Activated CD8-positive, alpha-beta T cell treated with anti-CD3 and anti-CD28 coated beads for 36 hours (primary cell): Measurements from ENCODE around the gene DGKE. TPM values are rescaled to one million over a fixed set of nuclear protein-coding genes. Genes with fewer than 3 reads are reported as not detected.

Source experiments
- ATAC-seq: fragments of 200-7000 bp; cut with Tn5 transposase; one replicate; pipeline ENCODE4 v1.10.0; 2021; ENCODE audit warnings: mild to moderate bottlenecking, moderate library complexity
- CTCF ChIA-PET: fragments of 350-600 bp; sonication (Branson Sonifier 250); formaldehyde crosslinking; loops from one replicate; lab custom pipeline; 2021; ENCODE audit warnings: antibody characterized with exemption; lab: Charles Lee
- POLR2A ChIA-PET: fragments of 350-600 bp; sonication (Branson Sonifier 250); formaldehyde crosslinking; loops from one replicate; lab custom pipeline; 2021; ENCODE audit warnings: antibody characterized with exemption; lab: Charles Lee
- DNase-seq: peaks from one replicate; pipeline ENCODE4 v3.0.0-alpha.2; 2020
- H3K27ac Mint-ChIP-seq: one replicate; pipeline ENCODE4 v1.8.0; 2021; ENCODE audit warnings: mild to moderate bottlenecking, mixed read lengths
- H3K27me3 Mint-ChIP-seq: one replicate; pipeline ENCODE4 v1.8.0; 2021; ENCODE audit warnings: mixed read lengths
- H3K36me3 Mint-ChIP-seq: one replicate; pipeline ENCODE4 v1.8.0; 2021; ENCODE audit warnings: low read depth, mixed read lengths
- H3K4me1 Mint-ChIP-seq: one replicate; pipeline ENCODE4 v1.8.0; 2021; ENCODE audit warnings: low read depth, mixed read lengths
- H3K4me3 Mint-ChIP-seq: one replicate; pipeline ENCODE4 v1.8.0; 2021; ENCODE audit warnings: mild to moderate bottlenecking, moderate library complexity, mixed read lengths
- H3K9me3 Mint-ChIP-seq: one replicate; pipeline ENCODE4 v1.8.0; 2021; ENCODE audit warnings: mixed read lengths
- CTCF ChIP-seq: fragments of 200-600 bp; IDR thresholded peaks from one replicate; pipeline ENCODE4 v1.8.0; 2022; ENCODE audit warnings: antibody characterized with exemption, mild to moderate bottlenecking
- intact Hi-C: fragments of 100-400 bp; cut with micrococcal nuclease; formaldehyde crosslinking; loops from one replicate; pipeline ENCODE4 v1.10.0; 2022
- total RNA-seq, 2 experiments: library from RNA; stranded (reverse); gene quantifications; one replicate each; pipeline ENCODE4 v1.2.3, GENCODE V29; 2021

Gene DGKE
- total RNA-seq, 2 experiments from 2014 or later, result 25.1 to 29.0 TPM

- DNase-seq, result no peak
- ATAC-seq, result no peak
- H3K27me3 Mint-ChIP-seq, result no peaks in the 10 kb centered on the region
- H3K9me3 Mint-ChIP-seq, result no peaks in the 10 kb centered on the region
- intact Hi-C loops, result no loop called here
- peaks cover 60% of the 10 kb centered on the region for H3K36me3 Mint-ChIP-seq
- no peak for TF ChIP-seq CTCF
- H3K27ac Mint-ChIP-seq, result no peak overlapping the region
- ChIA-PET POLR2A (interaction anchor here (1.0 to 1.8 kb wide), 3 partner anchors 15 to 75 kb away, joined by 3 to 5 read pairs (median 3); no protein-coding TSS in a partner anchor), CTCF (interaction anchor here (1.2 to 2.9 kb wide), 3 partner anchors 18 to 90 kb away, joined by 3 to 8 read pairs (median 3); no protein-coding TSS in a partner anchor)
- H3K4me1 Mint-ChIP-seq, result peaks cover 40% of the 10 kb centered on the region
- peak overlapping the region; percentile 100 for H3K4me3 Mint-ChIP-seq
Measured at GRCh38 chr17:56909742-56910508, 76.0 kb downstream of the DGKE start.

- peaks cover 46% of the 10 kb centered on the region for H3K4me1 Mint-ChIP-seq
- ATAC-seq, result no peak
- intact Hi-C loops, result no loop called here
- H3K4me3 Mint-ChIP-seq, result peak overlapping the region; percentile 100
- no peaks in the 10 kb centered on the region for H3K27me3 Mint-ChIP-seq
- no peak for DNase-seq
- no peak for TF ChIP-seq CTCF
- POLR2A ChIA-PET, result interaction anchor here (0.8 to 1.6 kb wide), 5 partner anchors 15 to 77 kb away, joined by 3 to 4 read pairs (median 3); partner anchors contain the start of genes C17orf67 and DGKE
- peak overlapping the region; percentile 30 for H3K27ac Mint-ChIP-seq
- H3K9me3 Mint-ChIP-seq, result no peaks in the 10 kb centered on the region
- CTCF ChIA-PET, result interaction anchor here (1.2 to 2.9 kb wide), 3 partner anchors 18 to 91 kb away, joined by 3 to 8 read pairs (median 4); no protein-coding TSS in a partner anchor
- peaks cover 58% of the 10 kb centered on the region for H3K36me3 Mint-ChIP-seq
Measured at GRCh38 chr17:56910509-56911235, 76.7 kb downstream of the DGKE start.

- H3K27me3 Mint-ChIP-seq, result no peaks in the 10 kb centered on the region
- ATAC-seq, result no peak
- POLR2A ChIA-PET, result interaction anchor here (1.1 to 1.6 kb wide), 3 partner anchors 8 to 78 kb away, joined by 3 to 4 read pairs (median 4); partner anchors contain the start of genes C17orf67 and DGKE
- intact Hi-C loops, result no loop called here
- peak overlapping the region; percentile 100 for H3K4me3 Mint-ChIP-seq
- peaks cover 3% of the 10 kb centered on the region for H3K9me3 Mint-ChIP-seq
- peak overlapping the region; percentile 97 for H3K27ac Mint-ChIP-seq
- no peak for TF ChIP-seq CTCF
- peaks cover 48% of the 10 kb centered on the region for H3K36me3 Mint-ChIP-seq
- DNase-seq, result no peak
- H3K4me1 Mint-ChIP-seq, result peaks cover 60% of the 10 kb centered on the region
- CTCF ChIA-PET, result interaction anchor here (1.0 to 2.4 kb wide), 5 partner anchors 11 to 93 kb away, joined by 3 to 9 read pairs (median 4); no protein-coding TSS in a partner anchor
Measured at GRCh38 chr17:56912105-56912999, 78.4 kb downstream of the DGKE start.

- Mint-ChIP-seq H3K9me3 (peaks cover 4% of the 10 kb centered on the region), H3K4me3 (peak overlapping the region; percentile 100), H3K27me3 (no peaks in the 10 kb centered on the region), H3K27ac (peak overlapping the region; percentile 97), H3K4me1 (peaks cover 58% of the 10 kb centered on the region), H3K36me3 (peaks cover 47% of the 10 kb centered on the region)
- TF ChIP-seq CTCF, result no peak
- POLR2A ChIA-PET, result interaction anchor here (1.0 to 1.5 kb wide), 5 partner anchors 9 to 126 kb away, joined by 3 to 6 read pairs (median 4); partner anchors contain the start of gene SCPEP1
- CTCF ChIA-PET, result interaction anchor here (1.7 to 2.4 kb wide), 3 partner anchors 23 to 93 kb away, joined by 4 to 9 read pairs (median 6); no protein-coding TSS in a partner anchor
- intact Hi-C loops, result no loop called here
- no peak for DNase-seq
- ATAC-seq, result no peak
Measured at GRCh38 chr17:56913000-56913311, 79.0 kb downstream of the DGKE start.
